ENCODE data around the gene CELSR1. TPM values are rescaled to one million over a fixed set of nuclear protein-coding genes. Genes with fewer than 3 reads are reported as not detected.
"Not testable (repeated sequence)": the region's sequence is repeated elsewhere in the genome, so short reads cannot be mapped to it uniquely, and the experiment has no call there.

CELSR1 gene
- total RNA-seq, 1 experiment from 2014 or later = 22.6 TPM

- H4K8ac ChIP-seq (replicated peaks; ENCODE audit: insufficient read length, low read depth, low read length) = no peak overlapping the region
- no peaks in the 10 kb centered on the region for H3K27me3 ChIP-seq (ENCODE audit: insufficient read depth, low read length)
- Mint-ChIP-seq H3K27me3 (ENCODE audit: low read depth) (no peaks in the 10 kb centered on the region), H3K9me3 (no peaks in the 10 kb centered on the region), H3K4me3 (no peak overlapping the region), H3K27ac (no peak overlapping the region), H3K36me3 (ENCODE audit: insufficient read depth in 1 of 3, low read depth in 3 of 3) (peaks cover 21 to 62% (median 57%) of the 10 kb centered on the region in 3 experiments; a peak in 6 of 7 replicates), H3K4me1 (no peaks in the 10 kb centered on the region)
- H3K4me1 ChIP-seq (ENCODE audit: insufficient read depth, low read length) = no peaks in the 10 kb centered on the region
- no peak overlapping the region for H2BK15ac ChIP-seq (ENCODE audit: low read depth, low read length)
- H3K56ac ChIP-seq (ENCODE audit: insufficient read length, low read depth, low read length) = no peak overlapping the region
- H3K4me2 ChIP-seq (ENCODE audit: insufficient read depth, insufficient read length, low read length) = no peak overlapping the region
- H2BK20ac ChIP-seq (ENCODE audit: low read depth, low read length, poor library complexity, severe bottlenecking) = no peak overlapping the region
- WGBS (ENCODE audit: extremely low coverage, insufficient read length, low lambda C conversion rate) = no CpG with 5 or more reads among the region's 12 CpGs
- H2BK5ac ChIP-seq (ENCODE audit: insufficient read length, low read length) = no peak overlapping the region
- no peak overlapping the region for H3K18ac ChIP-seq (ENCODE audit: insufficient read length, low read depth, low read length)
- no peak overlapping the region for H2BK12ac ChIP-seq (ENCODE audit: insufficient read length, low read depth, low read length)
- no peaks in the 10 kb centered on the region for H3K9me3 ChIP-seq (ENCODE audit: control insufficient read depth, low read depth, low read length)
- no peak overlapping the region for H3T11ph ChIP-seq (ENCODE audit: low read length)
- H2AFZ ChIP-seq (ENCODE audit: low read length) = no peak overlapping the region
- H3K79me1 ChIP-seq (ENCODE audit: insufficient read depth, low read depth, low read length, poor library complexity, severe bottlenecking) = no peaks in the 10 kb centered on the region
- H4K20me1 ChIP-seq (ENCODE audit: control insufficient read depth, insufficient read depth, insufficient read length) = no peaks in the 10 kb centered on the region
- no peak overlapping the region for H3K27ac ChIP-seq (ENCODE audit: insufficient read length, low read depth, low read length)
- H3K9ac ChIP-seq (ENCODE audit: extremely low read depth, insufficient read length, low read length) = no peak overlapping the region
- no peaks in the 10 kb centered on the region for H3K79me2 ChIP-seq (ENCODE audit: insufficient read depth, low read length)
- no peak overlapping the region for H4K5ac ChIP-seq (ENCODE audit: insufficient read length, low read depth, low read length)
- H3K14ac ChIP-seq (ENCODE audit: insufficient read depth, low read length) = no peak overlapping the region
- no peak overlapping the region for H4K91ac ChIP-seq (ENCODE audit: insufficient read length, low read depth, low read length)
- no peak overlapping the region for H3K23ac ChIP-seq (ENCODE audit: insufficient read length, low read depth, low read length)
- H2BK120ac ChIP-seq (ENCODE audit: low read depth, low read length, poor library complexity, severe bottlenecking) = no peak overlapping the region
- no peak for TF ChIP-seq CTCF (conservative IDR thresholded peaks at IDR 0.05)
- no peaks in the 10 kb centered on the region for H3K23me2 ChIP-seq (ENCODE audit: insufficient read length, low read depth, low read length, poor library complexity, severe bottlenecking)
- H2AK5ac ChIP-seq (ENCODE audit: insufficient read length, low read length) = no peak overlapping the region
- H3K4ac ChIP-seq (ENCODE audit: low read depth, low read length) = no peak overlapping the region
- no peak for DNase-seq
Measured at GRCh38 chr22:46315976-46316375, 221.4 kb downstream of the CELSR1 start.

DNA sequence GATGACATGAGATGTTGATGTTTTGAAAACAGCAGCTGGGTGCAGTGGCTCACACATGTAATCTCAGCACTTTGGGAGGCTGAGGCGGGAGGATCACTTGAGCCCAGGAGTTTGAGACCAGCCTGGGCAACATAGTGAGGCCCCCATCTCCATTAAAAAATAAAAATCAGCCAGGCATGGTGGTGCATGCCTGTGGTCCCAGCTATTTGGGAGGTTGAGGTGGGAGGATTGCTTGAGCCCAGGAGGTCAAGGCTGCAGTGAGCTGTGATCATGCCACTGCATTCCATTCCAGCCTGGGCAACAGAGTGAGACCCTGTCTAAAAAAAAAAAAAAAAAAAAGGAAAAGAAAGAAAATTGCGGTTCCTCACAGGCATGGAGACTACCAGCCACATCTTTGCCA is 224.6 kb downstream of the CELSR1 start:
- not testable (repeated sequence) for H3K79me2 ChIP-seq (ENCODE audit: insufficient read depth, low read length); H3K56ac ChIP-seq (ENCODE audit: insufficient read length, low read depth, low read length)
- no CpG with 5 or more reads among the region's 2 CpGs for WGBS (ENCODE audit: extremely low coverage, insufficient read length, low lambda C conversion rate)

More for the DNA sequence above, 224.6 kb downstream of the CELSR1 start:
- peak overlapping the region in 1 of 3 experiments; percentile 40; a peak in 1 of 7 replicates for H3K27ac Mint-ChIP-seq
- H3K23me2 ChIP-seq (ENCODE audit: insufficient read length, low read depth, low read length, poor library complexity, severe bottlenecking); H3K27me3 Mint-ChIP-seq (ENCODE audit: low read depth); H3T11ph ChIP-seq (ENCODE audit: low read length); H3K9me3 ChIP-seq (ENCODE audit: control insufficient read depth, low read depth, low read length); H3K27me3 ChIP-seq (ENCODE audit: insufficient read depth, low read length); H2AK5ac ChIP-seq (ENCODE audit: insufficient read length, low read length); H3K4ac ChIP-seq (ENCODE audit: low read depth, low read length); H4K5ac ChIP-seq (ENCODE audit: insufficient read length, low read depth, low read length); H3K9ac ChIP-seq (ENCODE audit: extremely low read depth, insufficient read length, low read length); H3K4me1 Mint-ChIP-seq; DNase-seq; H3K9me3 Mint-ChIP-seq; H2BK120ac ChIP-seq (ENCODE audit: low read depth, low read length, poor library complexity, severe bottlenecking); H4K20me1 ChIP-seq (ENCODE audit: control insufficient read depth, insufficient read depth, insufficient read length); H3K79me1 ChIP-seq (ENCODE audit: insufficient read depth, low read depth, low read length, poor library complexity, severe bottlenecking); H3K4me3 Mint-ChIP-seq; H2BK20ac ChIP-seq (ENCODE audit: low read depth, low read length, poor library complexity, severe bottlenecking); H2AFZ ChIP-seq (ENCODE audit: low read length); H4K91ac ChIP-seq (ENCODE audit: insufficient read length, low read depth, low read length); H2BK15ac ChIP-seq (ENCODE audit: low read depth, low read length); H3K23ac ChIP-seq (ENCODE audit: insufficient read length, low read depth, low read length); H3K4me2 ChIP-seq (ENCODE audit: insufficient read depth, insufficient read length, low read length); H3K18ac ChIP-seq (ENCODE audit: insufficient read length, low read depth, low read length); H2BK12ac ChIP-seq (ENCODE audit: insufficient read length, low read depth, low read length); H3K4me1 ChIP-seq (ENCODE audit: insufficient read depth, low read length); H2BK5ac ChIP-seq (ENCODE audit: insufficient read length, low read length); H3K14ac ChIP-seq (ENCODE audit: insufficient read depth, low read length); H3K27ac ChIP-seq (ENCODE audit: insufficient read length, low read depth, low read length); H4K8ac ChIP-seq (replicated peaks; ENCODE audit: insufficient read length, low read depth, low read length): not testable (repeated sequence)
- peaks cover 25 to 63% (median 51%) of the 10 kb centered on the region in 3 experiments for H3K36me3 Mint-ChIP-seq (ENCODE audit: insufficient read depth in 1 of 3, low read depth in 3 of 3)

All from H9 (cell line).